Spleen (tissue), 7 donors: Measurements from ENCODE around the gene SARS1.

Experiments used
- POLR2A ChIP-seq, 3 donors: fragments of 450-650 bp; IDR thresholded peaks; one replicate each; pipeline ENCODE4 v1.5.1; 2017; ENCODE audit warnings: antibody characterized with exemption in 3 of 3, mild to moderate bottlenecking in 1 of 3
- POLR2AphosphoS5 ChIP-seq, 3 donors: sonication (generic); formaldehyde crosslinking; IDR thresholded peaks; one replicate each; pipeline ENCODE4 v1.5.1; 2017; ENCODE audit warnings: antibody characterized with exemption in 3 of 3
- TF ChIP-seq, protein P1 (sequence below), 11 experiments: fragments of 200-600 bp in 7 of 11; fragments of 450-650 bp in 4 of 11; sonication (generic) in 4 of 11; IDR thresholded peaks in 8 of 11; conservative IDR thresholded peaks in 3 of 11; 1 replicate in 7 of 11; 2 replicates in 4 of 11; pipeline versions ENCODE4 v1.4.0 to v1.8.0; 2016 to 2021; ENCODE audit warnings: antibody characterized with exemption in 11 of 11, inconsistent platforms in 4 of 11, mild to moderate bottlenecking in 1 of 11
- donor health status: DM: no; HTN: no; CAD: no; lungs with moderate emphysema.
- donor health status: DM: no; HTN: no; CAD: no.
- donor health status: DM: no; HTN: no; CAD: no.

GRCh38 chr1:109274533-109275476, 61.1 kb downstream of the SARS1 start:
- TF ChIP-seq, protein P1, sequence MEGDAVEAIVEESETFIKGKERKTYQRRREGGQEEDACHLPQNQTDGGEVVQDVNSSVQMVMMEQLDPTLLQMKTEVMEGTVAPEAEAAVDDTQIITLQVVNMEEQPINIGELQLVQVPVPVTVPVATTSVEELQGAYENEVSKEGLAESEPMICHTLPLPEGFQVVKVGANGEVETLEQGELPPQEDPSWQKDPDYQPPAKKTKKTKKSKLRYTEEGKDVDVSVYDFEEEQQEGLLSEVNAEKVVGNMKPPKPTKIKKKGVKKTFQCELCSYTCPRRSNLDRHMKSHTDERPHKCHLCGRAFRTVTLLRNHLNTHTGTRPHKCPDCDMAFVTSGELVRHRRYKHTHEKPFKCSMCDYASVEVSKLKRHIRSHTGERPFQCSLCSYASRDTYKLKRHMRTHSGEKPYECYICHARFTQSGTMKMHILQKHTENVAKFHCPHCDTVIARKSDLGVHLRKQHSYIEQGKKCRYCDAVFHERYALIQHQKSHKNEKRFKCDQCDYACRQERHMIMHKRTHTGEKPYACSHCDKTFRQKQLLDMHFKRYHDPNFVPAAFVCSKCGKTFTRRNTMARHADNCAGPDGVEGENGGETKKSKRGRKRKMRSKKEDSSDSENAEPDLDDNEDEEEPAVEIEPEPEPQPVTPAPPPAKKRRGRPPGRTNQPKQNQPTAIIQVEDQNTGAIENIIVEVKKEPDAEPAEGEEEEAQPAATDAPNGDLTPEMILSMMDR (IDR thresholded peaks at IDR 0.05 in 8 of 11, conservative IDR thresholded peaks at IDR 0.05 in 3 of 11) = no peak
- no peak for TF ChIP-seq POLR2AphosphoS5 (IDR thresholded peaks at IDR 0.05)
- no peak for TF ChIP-seq POLR2A (IDR thresholded peaks at IDR 0.05)
